Activated CD8-positive, alpha-beta memory T cell treated with anti-CD3 and anti-CD28 coated beads, Interleukin-2, amount 50 U/mL, for 24 hours (primary cell): Measurements from ENCODE around the gene TRIB2.
"Not testable (repeated sequence)": the region's sequence is repeated elsewhere in the genome, so short reads cannot be mapped to it uniquely, and the experiment has no call there.

Source experiments
- DNase-seq: peaks from one replicate; pipeline ENCODE4 v3.0.0-alpha.2; 2020; ENCODE audit errors: extremely low read depth

Gene TRIB2

GRCh38 chr2:12716282-12717190 lies at the start of gene TRIB2:
TSS of gene TRIB2 (plus strand) at chr2:12716936. CDS start at chr2:12718308, 1,372 bp downstream.
- peak; percentile 69 for DNase-seq

DNA sequence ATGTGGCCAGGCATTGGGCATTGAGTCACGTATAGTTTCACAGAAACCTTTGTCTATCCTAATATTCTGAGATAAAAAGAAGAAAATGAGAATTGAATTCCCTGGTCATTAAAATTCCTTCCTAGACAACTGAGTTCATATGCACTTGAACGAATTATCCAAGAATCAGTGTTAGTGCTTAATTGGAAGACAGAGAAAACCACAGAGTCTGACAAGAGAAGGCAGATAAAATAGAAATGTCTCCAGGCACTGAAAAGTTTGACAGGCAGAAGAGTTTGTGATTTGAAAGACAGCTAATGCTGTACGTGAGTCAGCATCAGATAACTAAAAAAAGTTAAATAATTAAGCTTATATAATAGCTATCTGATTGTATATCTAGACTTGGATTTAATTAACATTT lies 47.7 kb upstream of the TRIB2 start:
- DNase-seq, result no peak

- DNase-seq, result no peak
Measured at GRCh38 chr2:12672711-12673315, 43.9 kb upstream of the TRIB2 start.

DNA sequence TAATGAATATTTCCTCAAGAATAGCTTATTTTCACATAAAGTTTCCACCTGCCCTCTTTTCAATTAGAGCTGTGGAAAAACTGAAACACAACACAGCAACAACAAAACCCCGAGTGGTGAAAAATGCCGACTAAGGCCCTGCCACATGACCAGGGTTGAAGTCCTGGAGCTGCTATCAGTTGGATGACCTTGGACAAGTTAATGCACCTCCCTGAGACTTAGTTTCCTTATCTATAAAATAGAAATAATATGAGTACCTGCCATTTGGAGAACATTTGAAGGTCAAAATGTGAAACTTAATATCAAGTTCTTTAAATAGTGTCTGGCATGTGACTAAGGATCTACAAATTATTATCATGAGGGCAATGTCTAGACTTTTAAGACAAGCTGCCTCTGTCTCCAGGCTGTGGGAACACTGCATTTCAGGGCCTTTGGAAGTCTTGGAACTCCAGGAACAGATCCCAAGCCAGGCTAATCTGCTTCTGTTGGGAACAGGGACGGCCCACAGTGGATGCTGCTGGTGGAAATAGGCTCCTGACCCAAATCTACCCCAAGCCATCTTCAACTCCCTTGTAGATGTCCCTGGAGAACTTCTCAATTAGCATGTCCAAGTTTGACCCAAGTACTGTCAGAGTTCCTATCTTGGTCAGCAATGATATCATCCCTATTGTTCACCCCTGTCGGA lies 42.0 kb upstream of the TRIB2 start:
- no peak for DNase-seq

DNA sequence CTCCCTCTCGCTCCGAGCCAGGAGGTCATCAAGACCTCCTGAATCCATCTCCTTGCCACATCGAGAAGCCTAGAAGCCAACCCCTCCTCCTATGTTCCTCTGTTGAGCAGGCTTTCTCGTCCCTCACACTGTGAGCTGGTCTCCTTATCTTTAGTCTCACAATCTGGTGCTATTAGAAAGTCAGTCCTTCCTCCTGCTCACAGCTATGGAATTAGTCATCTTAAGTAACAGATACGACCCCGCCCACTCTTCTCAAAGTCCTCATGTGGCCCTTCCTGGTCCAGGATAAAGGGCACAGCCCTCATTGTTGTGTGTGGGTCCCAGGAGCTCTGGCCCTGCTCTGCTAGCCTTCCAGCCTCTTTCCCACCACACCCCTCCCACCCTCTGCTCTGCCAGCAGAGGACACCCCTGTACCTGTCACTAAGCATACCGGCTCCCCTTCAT lies 41.4 kb upstream of the TRIB2 start:
- no peak for DNase-seq

- no peak for DNase-seq
Measured at GRCh38 chr2:12675801-12676200, 40.9 kb upstream of the TRIB2 start.

GRCh38 chr2:12676771-12677170 lies 40.0 kb upstream of the TRIB2 start:
- no peak for DNase-seq

DNA sequence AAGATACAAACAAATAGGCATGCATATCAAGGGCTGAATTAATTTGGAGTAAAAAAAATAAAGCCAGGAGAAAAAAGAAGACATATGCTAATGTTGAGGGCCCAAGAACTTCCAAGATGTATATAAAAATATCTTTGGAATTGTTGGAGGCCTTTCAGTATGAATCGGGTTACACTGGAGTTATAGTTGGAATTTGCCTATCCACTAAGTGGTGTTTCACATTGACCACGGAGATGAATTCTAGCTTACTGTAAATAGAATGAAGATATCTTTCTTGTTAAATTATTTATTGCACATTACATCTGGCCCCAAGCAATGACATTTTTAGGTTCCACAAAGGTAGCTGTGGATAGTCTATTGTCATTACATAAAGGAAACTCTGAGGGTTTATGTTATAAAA lies 38.5 kb upstream of the TRIB2 start:
- DNase-seq, result no peak

- DNase-seq, result no peak
Measured at GRCh38 chr2:12679550-12680072, 37.1 kb upstream of the TRIB2 start.

DNA sequence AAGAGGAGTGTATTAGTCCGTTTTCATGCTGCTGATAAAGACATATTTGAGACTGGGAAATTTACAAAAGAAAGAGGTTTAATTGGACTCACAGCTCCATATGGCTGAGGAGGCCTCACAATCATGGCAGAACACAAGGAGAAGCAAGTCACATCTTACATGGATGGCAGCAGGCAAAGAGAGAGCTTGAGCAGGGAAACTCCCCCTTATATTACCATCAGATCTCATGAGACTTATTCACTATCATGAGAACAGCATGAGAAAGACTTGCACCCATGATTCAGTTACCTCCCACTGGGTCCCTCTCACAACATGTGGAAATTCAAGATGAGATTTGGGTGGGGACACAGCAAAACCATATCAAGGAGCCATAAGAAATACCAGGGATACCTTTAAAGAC lies 36.6 kb upstream of the TRIB2 start:
- not testable (repeated sequence) for DNase-seq

DNA sequence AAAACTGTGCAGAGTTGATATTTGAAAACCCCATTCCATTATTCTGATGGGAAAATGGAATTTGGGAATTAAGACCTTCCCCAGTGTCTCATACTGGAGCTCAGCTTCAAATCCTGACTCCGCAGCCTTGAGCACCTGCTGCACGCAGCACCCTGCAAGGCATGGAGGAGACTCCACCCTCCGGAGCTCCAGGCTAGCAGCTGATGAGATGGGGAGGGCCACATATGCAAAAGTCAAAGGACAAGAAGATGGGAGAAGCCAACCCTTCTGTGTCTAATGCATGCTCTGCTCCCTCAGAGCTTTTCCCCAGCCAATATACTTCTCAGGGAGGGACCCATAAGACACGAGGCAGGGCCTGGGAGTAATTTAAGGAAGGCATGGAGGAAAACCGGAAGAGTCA lies 34.7 kb upstream of the TRIB2 start:
- DNase-seq, result no peak

DNA sequence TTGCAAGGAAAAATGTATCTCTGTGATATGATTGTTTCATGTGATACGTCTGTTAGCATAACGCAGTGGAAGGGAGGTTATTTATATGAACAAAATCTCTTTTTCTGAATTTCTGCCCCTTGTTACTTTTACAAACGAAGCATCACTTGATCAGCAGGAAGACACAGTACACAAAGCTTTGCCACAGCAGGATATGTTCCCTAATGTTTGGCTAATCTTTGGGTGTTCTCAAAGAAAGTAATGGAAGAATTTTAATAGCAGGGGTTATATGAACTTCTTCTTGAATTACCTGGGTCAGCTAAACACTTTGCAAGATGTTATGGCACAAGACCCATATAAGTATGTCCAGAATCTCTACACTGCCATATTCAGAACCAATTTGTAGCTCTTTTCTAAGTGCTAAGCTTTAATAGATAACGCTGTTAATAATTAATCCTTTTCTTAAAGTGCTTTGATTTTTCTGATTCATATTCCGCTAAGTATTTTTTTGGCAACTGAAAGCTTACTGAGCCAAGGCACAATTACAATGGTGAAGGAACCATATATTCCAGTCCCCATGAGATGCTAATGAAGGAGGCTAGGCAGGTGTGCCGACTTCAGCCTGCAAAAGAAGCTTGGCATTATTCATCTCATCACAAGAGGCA lies 33.2 kb upstream of the TRIB2 start:
- DNase-seq, result no peak

- DNase-seq, result no peak
Measured at GRCh38 chr2:12684471-12684936, 32.2 kb upstream of the TRIB2 start.

DNA sequence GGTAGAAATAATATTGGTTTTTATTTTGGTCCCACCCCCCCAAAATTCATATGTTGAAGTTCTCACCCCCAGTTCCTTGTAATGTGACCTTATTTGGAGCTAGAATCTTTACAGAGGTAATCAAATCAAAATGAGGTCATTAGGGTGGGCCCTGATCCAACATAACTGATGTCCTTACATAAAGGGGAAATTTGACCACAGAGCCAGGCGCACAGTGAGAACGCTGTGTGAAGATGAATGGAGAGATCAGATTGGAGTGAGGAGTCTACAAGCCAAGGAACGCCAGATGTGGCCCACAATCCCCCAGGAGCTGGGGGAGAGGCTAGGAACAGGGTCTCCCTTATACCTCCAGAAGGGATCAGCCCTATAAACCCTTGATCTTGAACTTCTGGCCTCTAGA lies 31.6 kb upstream of the TRIB2 start:
- DNase-seq, result no peak

DNA sequence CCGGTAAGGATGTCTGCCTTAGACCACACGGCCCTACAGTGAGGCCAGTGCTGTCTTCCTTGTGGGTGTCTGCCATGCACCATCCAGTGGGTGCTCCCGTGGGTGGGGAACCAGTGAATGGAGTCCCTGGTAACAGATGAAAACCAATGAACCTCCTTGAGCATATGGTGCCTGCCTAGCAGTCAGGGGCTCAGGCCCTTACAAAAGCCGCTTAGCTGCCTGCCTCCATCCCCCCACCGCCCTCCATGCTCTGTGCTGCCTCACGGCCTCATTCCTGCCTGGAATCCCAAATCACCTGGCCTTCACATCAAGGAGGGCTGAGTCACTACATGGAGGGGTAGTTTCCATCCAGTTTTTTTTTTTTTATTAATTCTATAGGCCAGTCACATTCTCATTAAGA lies 30.8 kb upstream of the TRIB2 start:
- no peak for DNase-seq

GRCh38 chr2:12686708-12687283 lies 29.9 kb upstream of the TRIB2 start:
- DNase-seq, result no peak

DNA sequence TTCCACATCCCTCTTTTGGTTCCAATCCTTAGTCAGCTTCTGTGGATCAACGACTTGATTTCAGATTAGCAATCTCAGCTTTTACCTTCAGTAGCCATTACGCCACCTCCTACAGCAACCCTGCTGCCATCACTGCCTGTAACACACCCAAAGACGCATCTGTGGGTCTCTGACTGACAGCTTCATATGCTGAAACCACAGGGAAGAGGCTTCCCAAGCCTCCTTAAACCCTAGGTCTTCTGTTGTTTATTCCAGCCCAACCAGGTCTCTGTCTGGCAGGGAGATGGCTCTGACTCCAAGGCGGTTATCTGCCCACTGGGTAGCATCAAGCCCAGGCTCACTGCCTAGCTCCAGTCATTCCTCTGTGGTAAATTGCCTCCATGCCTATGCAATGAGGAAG lies 28.6 kb upstream of the TRIB2 start:
- DNase-seq, result no peak

DNA sequence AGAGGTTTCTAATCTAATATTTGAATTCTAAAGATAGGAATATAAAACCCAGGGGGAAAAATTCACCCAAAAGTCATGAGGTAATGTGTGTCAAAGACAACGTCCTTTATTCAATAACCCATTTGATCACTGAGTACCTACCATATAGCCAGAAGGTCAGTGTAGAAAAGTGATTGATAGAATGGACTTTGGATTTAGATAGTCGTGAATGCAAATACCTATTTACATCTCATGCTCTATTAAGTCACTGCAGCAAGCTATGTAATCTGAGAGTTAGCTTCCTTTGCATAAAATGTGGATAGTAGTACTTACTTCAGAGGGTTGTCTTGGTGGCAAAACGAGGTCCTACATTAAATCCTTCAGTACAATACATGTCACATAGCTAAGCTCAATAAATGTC lies 27.8 kb upstream of the TRIB2 start:
- DNase-seq, result no peak

GRCh38 chr2:12693509-12693908 lies 23.2 kb upstream of the TRIB2 start:
- no peak for DNase-seq

- DNase-seq, result no peak
Measured at GRCh38 chr2:12694990-12695774, 21.6 kb upstream of the TRIB2 start.

DNA sequence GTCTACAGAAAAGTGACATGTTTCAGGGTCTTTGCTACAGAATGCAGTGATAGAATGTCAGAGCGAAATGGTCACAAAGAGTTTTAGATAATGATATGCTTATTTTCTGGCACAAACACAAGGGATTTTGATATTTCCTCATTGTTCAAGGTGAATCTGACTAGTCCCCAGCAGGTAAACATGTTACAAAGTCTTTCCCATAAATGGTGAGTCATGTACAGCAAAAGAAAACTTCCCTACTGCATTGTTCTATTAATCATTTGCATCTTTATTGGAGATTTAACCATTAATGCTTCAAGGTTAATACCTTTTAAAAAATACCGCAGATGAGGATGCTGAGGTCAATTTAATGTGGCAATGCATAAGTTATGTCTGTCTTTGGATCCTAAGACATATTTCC lies 19.1 kb upstream of the TRIB2 start:
- no peak for DNase-seq
